Erythroblast (primary cell): Measurements from ENCODE around the gene PTK6.

Experiments
- GATA1 ChIP-seq: IDR thresholded peaks from 2 replicates; pipeline ENCODE4 v1.6.1; 2011; ENCODE audit warnings: low read depth, mild to moderate bottlenecking, control low read depth, low read length, moderate library complexity
- POLR2A ChIP-seq: IDR thresholded peaks from 2 replicates; pipeline ENCODE4 v1.6.1; 2011; ENCODE audit warnings: mild to moderate bottlenecking, low read length

- TF ChIP-seq POLR2A (no peak), GATA1 (no peak)
Observed at GRCh38 chr20:63542031-63542559, 4.9 kb upstream of the PTK6 start.
